SH-SY5Y (cell line): ENCODE results near the gene ACSL6.

ENCODE experiments used
- GATA2 ChIP-seq: IDR thresholded peaks from 2 replicates; pipeline ENCODE4 v1.6.1; 2011; ENCODE audit warnings: mild to moderate bottlenecking, low read depth, low read length
- GATA3 ChIP-seq: IDR thresholded peaks from 2 replicates; pipeline ENCODE4 v1.6.1; 2011; ENCODE audit warnings: low read depth, mild to moderate bottlenecking, low read length, moderate library complexity

ACSL6 gene

DNA sequence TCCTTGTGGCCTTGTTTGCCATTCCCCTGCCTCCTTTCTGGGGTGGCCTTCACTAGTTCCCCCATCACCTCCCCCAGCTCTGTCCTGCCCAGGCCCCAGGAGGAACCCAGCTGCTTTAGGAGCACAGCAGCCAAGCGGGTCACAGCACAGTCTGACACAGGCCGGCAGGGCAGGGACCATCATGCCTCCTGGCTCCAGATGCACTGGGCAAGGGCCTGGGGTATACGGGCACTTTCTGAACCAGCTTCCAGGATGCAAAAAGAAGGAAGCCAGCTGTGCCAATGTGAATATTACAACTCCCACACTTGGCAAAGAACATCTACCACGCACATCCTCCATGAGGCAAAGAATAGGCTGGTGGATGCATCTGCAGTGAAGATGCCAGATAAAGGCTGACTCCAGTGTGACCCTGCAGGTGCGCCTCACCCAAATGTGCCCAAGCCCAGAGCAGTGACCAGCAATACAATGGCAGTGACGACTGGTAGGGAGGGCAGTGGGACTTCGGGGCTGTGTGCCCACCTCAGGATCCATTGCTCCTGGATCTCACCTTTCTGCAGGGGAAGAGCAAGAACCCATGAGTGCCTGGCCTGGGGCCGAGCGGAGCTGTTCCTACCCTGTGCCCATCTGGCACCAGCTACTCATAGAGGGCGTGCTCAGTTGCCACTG lies 42.7 kb upstream of the ACSL6 start:
- TF ChIP-seq GATA3 (no peak), GATA2 (no peak)

DNA sequence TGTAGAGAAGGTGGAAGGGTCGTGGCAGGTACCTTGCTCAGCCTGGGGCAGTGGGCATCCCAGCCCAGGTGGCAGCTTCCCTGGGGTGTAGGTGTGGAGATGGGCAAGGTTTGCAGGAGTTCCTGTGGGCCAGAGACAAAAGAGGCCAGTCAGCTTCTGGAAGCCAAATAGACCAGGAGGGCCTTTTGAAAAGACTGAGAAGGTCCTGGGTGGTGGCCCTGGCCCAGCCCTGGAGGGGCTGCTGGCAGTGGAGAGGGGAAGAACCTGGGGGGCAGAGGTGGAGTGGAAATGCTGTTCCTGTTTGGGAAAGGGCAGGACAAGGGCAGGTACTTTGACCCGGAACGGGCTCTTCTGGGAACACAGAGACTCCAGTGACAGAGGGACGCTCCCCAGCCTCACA lies 42.0 kb upstream of the ACSL6 start:
- TF ChIP-seq GATA3 (no peak), GATA2 (no peak)

DNA sequence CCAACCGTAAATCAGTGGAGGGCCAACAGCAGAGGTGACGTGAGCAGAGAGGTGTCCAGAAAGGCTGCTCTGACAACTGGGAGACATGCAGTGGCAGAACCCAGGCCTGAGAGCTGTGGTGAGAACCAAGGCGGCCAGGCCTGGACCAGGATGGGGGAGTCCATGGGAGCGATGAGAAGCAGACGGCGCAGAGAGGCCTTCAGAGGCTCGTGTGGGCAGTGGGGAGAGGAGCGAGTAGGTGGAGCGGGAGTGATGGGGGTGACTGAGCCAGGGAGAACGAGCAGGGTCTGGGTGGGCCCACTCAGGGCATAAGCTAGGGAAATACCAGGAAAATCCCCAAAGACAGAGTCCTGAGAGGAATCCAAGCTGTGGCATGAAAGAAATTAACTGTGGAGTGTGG lies 41.1 kb upstream of the ACSL6 start:
- TF ChIP-seq GATA3 (no peak), GATA2 (no peak)

- TF ChIP-seq GATA2 (no peak), GATA3 (no peak)
Measured at GRCh38 chr5:132050661-132051552, 39.4 kb upstream of the ACSL6 start.

- no peak for TF ChIP-seq GATA3
- no peak for TF ChIP-seq GATA2
Measured at GRCh38 chr5:132050136-132050535, 38.7 kb upstream of the ACSL6 start.

DNA sequence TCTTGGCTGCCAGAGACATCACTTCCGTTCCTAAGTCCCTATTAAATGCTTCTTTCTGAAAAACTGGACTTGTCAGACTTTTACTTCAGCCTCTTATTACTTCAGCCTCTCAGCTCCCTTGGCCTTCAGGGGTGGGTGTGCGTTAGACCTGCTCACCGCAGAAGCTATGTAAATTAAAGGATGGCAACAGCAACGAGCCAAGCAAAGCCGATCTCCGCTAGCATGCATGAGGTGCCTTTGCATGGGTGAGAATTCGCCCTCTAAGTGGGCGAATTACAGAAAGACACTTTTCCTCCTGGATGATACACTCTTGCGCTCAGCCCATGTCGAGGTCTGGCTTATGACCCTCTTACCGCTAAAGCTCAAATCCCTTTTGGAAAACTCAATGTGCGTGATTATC lies 38.1 kb upstream of the ACSL6 start:
- no peak for TF ChIP-seq GATA3
- TF ChIP-seq GATA2: no peak

GRCh38 chr5:132049093-132049492 lies 37.6 kb upstream of the ACSL6 start:
- TF ChIP-seq GATA2 (no peak), GATA3 (no peak)

- TF ChIP-seq GATA3: no peak
- TF ChIP-seq GATA2: no peak
Measured at GRCh38 chr5:132046880-132047299, 35.4 kb upstream of the ACSL6 start.

DNA sequence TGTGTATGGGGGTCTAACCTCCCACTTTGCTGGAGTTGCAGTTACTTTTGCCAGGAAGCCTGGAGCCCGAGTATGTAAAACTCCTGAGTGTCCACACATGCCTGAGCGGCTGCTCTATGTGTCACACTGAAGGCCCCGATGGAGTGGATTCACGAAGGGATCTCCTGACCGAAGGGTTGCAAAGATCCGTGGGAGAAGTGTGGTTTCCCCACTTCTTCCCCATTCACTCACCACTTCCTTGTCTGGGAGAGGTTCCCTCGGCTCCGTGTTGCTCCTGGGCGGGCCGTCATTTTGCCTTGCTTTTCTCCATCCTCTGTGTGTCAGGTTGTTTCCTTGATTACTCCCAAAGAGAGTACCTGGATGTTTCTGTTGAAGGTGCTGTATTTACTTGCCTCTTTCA lies 32.7 kb upstream of the ACSL6 start:
- TF ChIP-seq GATA2 (no peak), GATA3 (no peak)

DNA sequence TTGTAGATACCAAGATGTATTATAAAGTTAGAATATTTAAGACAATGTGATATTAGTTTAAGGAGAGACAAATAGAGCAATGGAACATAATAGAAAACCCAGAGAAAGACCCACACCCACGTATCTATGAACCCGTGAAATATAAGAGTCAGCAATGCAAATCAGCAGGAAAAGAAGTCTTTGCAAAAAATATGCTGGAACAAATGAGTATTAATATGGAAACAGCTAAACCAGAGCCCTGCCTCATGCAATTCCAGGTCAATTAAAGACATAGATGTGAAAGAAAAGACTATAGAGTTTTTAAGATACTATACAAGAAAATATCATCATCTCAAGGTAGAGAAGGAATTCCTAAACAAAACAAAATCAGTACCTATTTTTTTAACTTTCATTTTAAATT lies 25.9 kb upstream of the ACSL6 start:
- TF ChIP-seq GATA2 (no peak), GATA3 (no peak)

GRCh38 chr5:132033122-132033521 lies 21.7 kb upstream of the ACSL6 start:
- TF ChIP-seq GATA2 (no peak), GATA3 (no peak)

DNA sequence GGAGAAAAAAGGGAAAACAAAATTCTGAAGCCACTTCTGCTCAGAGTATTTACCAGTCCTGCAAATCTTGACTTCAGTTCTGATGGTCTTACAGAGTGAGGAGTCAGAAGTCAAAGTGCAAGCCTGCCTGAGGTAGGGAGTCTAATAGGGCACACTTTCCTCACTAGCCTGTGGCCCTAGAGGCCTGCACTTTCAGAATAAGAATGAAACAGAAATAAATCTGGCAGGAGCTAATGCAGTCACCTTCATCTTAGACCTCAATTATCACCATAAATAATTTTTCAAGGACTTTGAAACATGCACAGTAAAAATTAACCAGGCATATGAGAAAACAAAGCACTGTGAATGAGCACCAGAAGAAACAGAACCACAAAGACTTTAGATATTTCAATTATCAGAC lies 20.7 kb upstream of the ACSL6 start:
- TF ChIP-seq GATA3: no peak
- no peak for TF ChIP-seq GATA2

GRCh38 chr5:132030610-132031009 lies 19.2 kb upstream of the ACSL6 start:
- TF ChIP-seq GATA3 (no peak), GATA2 (no peak)

- TF ChIP-seq GATA3: no peak
Measured at GRCh38 chr5:132029609-132030330, 18.3 kb upstream of the ACSL6 start.
